Cardiac muscle cell (in vitro differentiated cells and primary cell): Measurements from ENCODE around the gene SLC30A7. TPM values are rescaled to one million over a fixed set of nuclear protein-coding genes. Genes with fewer than 3 reads are reported as not detected.
"Not testable (repeated sequence)": the region's sequence is repeated elsewhere in the genome, so short reads cannot be mapped to it uniquely, and the experiment has no call there.

Experiments used
- DNase-seq, 2 donors: peaks; one replicate each; pipeline versions ENCODE4 v3.0.0 to v3.0.0-alpha.2; 2010 to 2017; ENCODE audit warnings: low read depth in 1 of 2, low spot score in 1 of 2
- H3K27ac ChIP-seq: fragments of 200-600 bp; sonication (generic); 2 replicates; pipeline ENCODE4 v1.5.1; 2016
- H3K27me3 ChIP-seq: fragments of 200-600 bp; sonication (generic); 2 replicates; pipeline ENCODE4 v1.6.0; 2016; ENCODE audit warnings: control low read depth
- H3K36me3 ChIP-seq: fragments of 200-600 bp; sonication (generic); 2 replicates; pipeline ENCODE4 v1.5.1; 2016; ENCODE audit warnings: control low read depth
- H3K4me1 ChIP-seq: fragments of 200-600 bp; sonication (generic); 2 replicates; pipeline ENCODE4 v1.8.1; 2017; ENCODE audit warnings: low read depth, mild to moderate bottlenecking, mixed run types
- H3K4me3 ChIP-seq: fragments of 200-600 bp; sonication (generic); 2 replicates; pipeline ENCODE4 v1.5.1; 2016; ENCODE audit warnings: mild to moderate bottlenecking
- H3K9me3 ChIP-seq: fragments of 200-600 bp; sonication (generic); 2 replicates; pipeline ENCODE4 v1.5.1; 2017; ENCODE audit warnings: low read depth, mild to moderate bottlenecking, control low read depth
- polyA plus RNA-seq: library from polyadenylated mRNA; unstranded; fragments of >200 nt; fragmentation: Nextera tagmentation; extraction: Ambion mirVana; gene quantifications from 2 replicates; pipeline ENCODE4 v1.2.1, GENCODE V29; 2016
- total RNA-seq: library from RNA; depleted of rRNA; stranded (reverse); fragments of >200 nt; gene quantifications from 2 replicates; pipeline ENCODE4 v1.2.3, GENCODE V29; 2016
- TF ChIP-seq, protein P1 (sequence below): IDR thresholded peaks from 2 replicates; pipeline ENCODE4 v1.5.1; 2012; ENCODE audit warnings: low read depth, mild to moderate bottlenecking, low read length

SLC30A7 gene
- total and polyA plus RNA-seq, 2 experiments from 2014 or later: 5.3 to 6.9 TPM

DNA sequence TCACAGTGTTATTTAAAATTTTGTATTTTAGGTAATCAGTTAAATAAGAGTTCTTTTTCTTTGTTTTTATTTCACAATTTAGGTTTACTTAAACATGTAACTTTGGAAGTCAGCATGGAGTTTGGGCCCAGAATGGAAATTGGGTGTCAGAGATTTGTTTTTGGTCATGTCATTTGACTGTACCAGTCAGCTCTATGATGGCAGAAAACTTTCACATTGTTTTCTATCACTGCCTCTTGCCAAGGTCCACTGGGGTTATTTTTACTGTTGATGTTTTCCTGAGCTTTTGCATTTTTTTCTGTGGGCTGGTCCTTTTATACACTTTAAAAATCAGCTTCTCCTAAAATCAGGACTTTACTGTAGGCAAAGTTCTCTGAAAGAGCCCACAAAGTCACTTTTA is 54.4 kb downstream of the SLC30A7 start:
- Histone ChIP-seq H3K4me1 (peaks cover 17% of the 10 kb centered on the region), H3K27ac (peak overlapping the region; percentile 8), H3K4me3 (no peak overlapping the region), H3K9me3 (no peaks in the 10 kb centered on the region), H3K27me3 (no peaks in the 10 kb centered on the region), H3K36me3 (no peaks in the 10 kb centered on the region)
- no peak for DNase-seq
- TF ChIP-seq, protein P1, sequence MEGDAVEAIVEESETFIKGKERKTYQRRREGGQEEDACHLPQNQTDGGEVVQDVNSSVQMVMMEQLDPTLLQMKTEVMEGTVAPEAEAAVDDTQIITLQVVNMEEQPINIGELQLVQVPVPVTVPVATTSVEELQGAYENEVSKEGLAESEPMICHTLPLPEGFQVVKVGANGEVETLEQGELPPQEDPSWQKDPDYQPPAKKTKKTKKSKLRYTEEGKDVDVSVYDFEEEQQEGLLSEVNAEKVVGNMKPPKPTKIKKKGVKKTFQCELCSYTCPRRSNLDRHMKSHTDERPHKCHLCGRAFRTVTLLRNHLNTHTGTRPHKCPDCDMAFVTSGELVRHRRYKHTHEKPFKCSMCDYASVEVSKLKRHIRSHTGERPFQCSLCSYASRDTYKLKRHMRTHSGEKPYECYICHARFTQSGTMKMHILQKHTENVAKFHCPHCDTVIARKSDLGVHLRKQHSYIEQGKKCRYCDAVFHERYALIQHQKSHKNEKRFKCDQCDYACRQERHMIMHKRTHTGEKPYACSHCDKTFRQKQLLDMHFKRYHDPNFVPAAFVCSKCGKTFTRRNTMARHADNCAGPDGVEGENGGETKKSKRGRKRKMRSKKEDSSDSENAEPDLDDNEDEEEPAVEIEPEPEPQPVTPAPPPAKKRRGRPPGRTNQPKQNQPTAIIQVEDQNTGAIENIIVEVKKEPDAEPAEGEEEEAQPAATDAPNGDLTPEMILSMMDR: no peak

DNA sequence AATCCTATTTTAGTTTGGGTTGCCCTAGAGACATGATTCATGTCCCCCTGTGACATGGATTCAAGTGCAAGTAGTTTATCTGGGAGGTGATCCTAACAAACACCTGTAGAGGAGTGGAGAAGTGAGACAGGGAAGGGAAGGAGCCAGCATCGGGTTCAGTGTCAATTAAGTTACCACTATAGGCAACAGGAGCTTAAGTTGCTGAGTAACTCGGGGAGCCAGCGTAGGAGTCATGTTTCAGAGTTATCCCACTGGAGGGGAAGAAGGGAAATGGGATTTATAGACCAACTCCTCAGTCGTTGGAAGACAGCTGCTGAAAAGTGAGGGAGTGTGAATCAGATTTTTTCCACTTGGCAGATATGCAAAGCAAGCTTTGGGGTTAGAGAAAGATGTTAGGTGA is 54.9 kb downstream of the SLC30A7 start:
- H3K36me3 ChIP-seq: no peaks in the 10 kb centered on the region
- no peak overlapping the region for H3K4me3 ChIP-seq
- DNase-seq: peak; percentile 25 to 28
- H3K27ac ChIP-seq: peak overlapping the region; percentile 8
- peaks cover 17% of the 10 kb centered on the region for H3K4me1 ChIP-seq
- no peaks in the 10 kb centered on the region for H3K27me3 ChIP-seq
- TF ChIP-seq, protein P1: no peak
- no peaks in the 10 kb centered on the region for H3K9me3 ChIP-seq

DNA sequence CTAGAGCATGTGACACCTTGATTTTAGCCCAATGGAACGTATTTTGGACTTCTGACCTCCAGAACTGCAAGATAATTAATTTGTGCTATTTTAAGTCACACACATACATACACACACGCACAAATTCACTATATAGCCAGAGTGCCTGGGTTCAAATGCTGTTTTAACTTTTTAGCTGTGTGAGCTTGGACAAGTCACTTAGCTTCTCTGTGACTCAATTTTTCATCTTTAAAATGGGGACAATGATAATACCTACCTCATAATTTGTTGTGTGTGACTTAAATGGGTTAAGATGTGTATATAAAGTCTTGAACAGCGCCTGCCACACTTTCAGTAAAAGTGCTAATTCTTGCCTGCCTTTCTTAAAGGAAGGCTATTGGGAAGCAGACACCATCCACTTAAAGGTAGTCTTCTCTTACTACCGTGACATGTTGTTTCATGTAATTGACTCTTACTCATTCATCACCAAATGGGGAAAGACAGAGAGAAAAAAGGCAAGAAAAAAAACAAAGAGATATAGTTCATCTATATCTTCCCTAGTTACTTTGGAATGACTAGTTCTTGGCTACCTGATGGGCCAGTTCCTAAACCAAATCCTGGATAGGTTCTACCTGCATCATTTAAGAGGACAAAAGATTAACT is 56.3 kb downstream of the SLC30A7 start:
- Histone ChIP-seq H3K27me3 (no peaks in the 10 kb centered on the region), H3K4me1 (peaks cover 17% of the 10 kb centered on the region), H3K4me3 (no peak overlapping the region), H3K27ac (no peak overlapping the region), H3K36me3 (peaks cover 7% of the 10 kb centered on the region), H3K9me3 (no peaks in the 10 kb centered on the region)
- no peak for DNase-seq
- TF ChIP-seq, protein P1: no peak

DNA sequence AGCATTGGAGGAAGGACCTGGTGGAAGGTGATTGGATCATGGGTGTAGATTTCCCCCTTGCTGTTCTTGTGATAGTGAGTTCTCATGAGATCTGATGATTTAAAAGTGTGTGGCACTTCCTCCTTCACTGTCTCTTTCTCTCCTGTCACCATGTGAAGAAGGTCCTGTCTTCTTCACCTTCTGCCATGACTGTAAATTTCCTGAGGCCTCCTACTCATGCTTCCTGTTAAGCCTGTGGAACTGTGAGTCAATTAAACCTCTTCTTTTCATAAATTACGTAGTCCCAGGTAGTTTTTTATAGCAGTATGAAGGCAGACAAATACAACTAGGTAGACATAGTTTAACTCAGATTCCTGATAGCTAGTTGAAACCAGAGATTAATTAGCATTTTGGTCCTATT is 57.1 kb downstream of the SLC30A7 start:
- H3K27ac ChIP-seq: not testable (repeated sequence)

DNA sequence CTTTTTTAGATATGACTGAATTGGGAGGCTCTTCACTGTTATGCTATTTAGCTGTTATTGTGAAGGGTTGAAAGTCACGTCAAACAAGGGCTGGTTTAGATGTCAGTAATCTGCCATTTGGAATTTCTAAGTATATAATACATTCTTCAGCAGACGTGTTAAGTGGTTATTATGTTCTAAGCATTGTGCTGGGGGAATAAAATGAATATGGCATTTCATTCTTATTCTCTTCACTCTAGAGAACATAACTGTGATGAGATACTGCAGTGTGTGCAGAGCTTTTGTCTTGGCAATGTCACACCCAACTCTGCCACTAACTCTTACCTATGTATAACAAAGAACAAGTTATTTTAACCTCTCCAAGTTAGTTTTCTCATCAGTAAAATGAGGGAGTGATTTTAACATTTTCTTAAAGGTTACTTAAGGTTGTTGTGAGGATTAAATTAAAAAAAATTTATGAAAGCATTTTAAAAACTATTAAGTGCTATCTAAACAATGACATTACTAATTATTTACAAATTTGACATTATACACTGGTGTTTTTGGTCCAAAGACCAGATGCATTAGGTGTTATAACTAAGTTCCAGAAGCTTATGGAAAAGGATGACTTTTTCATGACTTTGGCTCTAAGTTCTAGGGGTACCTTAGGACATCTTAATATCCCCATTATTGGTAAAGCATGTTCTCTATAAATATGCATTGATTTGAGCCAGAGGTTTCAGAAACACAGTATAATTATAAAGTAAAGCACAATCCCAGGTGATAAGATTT is 58.3 kb downstream of the SLC30A7 start:
- Histone ChIP-seq H3K27me3 (no peaks in the 10 kb centered on the region), H3K4me3 (no peak overlapping the region), H3K27ac (no peak overlapping the region), H3K9me3 (no peaks in the 10 kb centered on the region), H3K36me3 (peaks cover 7% of the 10 kb centered on the region), H3K4me1 (peaks cover 23% of the 10 kb centered on the region)
- TF ChIP-seq, protein P1: no peak
- no peak for DNase-seq

More for the DNA sequence above, 57.1 kb downstream of the SLC30A7 start:
- H3K4me3 ChIP-seq, DNase-seq, H3K27me3 ChIP-seq, H3K9me3 ChIP-seq, H3K36me3 ChIP-seq: not testable (repeated sequence)
- peaks cover 17% of the 10 kb centered on the region for H3K4me1 ChIP-seq

DNA sequence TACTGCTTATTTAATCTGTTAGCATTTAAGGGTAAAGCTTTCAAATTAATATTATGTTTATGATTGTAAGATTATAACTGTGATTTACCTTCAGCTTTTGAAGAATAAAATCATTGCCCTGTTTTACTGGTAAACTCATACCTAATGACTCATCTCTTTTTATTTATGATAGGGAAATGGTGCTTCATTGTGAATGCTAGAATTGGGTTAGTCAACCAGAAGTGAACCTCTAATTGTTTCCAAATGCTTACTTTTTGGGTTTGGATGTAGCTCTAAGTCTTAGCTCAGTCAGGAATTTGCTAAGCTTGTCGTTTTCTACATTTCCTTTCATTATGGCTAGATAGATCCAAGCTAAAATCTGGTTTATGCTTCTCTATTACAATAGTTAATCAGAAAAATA is 59.4 kb downstream of the SLC30A7 start:
- Histone ChIP-seq H3K27ac (no peak overlapping the region), H3K36me3 (peaks cover 7% of the 10 kb centered on the region), H3K4me1 (peaks cover 24% of the 10 kb centered on the region), H3K9me3 (no peaks in the 10 kb centered on the region), H3K4me3 (no peak overlapping the region), H3K27me3 (no peaks in the 10 kb centered on the region)
- peak in 1 of 2 donors; percentile 60 for DNase-seq
- TF ChIP-seq, protein P1: no peak
